Fibroblast of lung (primary cell): Measurements from ENCODE around the gene COL24A1. TPM values are rescaled to one million over a fixed set of nuclear protein-coding genes. Genes with fewer than 3 reads are reported as not detected.
A peak's percentile ranks its signal among the peaks of the same experiment; 100 is the strongest.
"Not testable (repeated sequence)": the region's sequence is repeated elsewhere in the genome, so short reads cannot be mapped to it uniquely, and the experiment has no call there.

ENCODE experiments used
- DNase-seq, 2 donors: peaks; one replicate each; pipeline versions ENCODE4 v3.0.0 to v3.0.0-alpha.2; 2010; ENCODE audit warnings: low read depth in 2 of 2
- H2AFZ ChIP-seq: 2 replicates; pipeline ENCODE4 v1.5.1; 2012; ENCODE audit warnings: low read length, control low read depth, inconsistent platforms
- H3K27ac ChIP-seq: 2 replicates; pipeline ENCODE4 v1.5.1; 2011; ENCODE audit warnings: low read length, control low read depth; ENCODE audit not compliant: insufficient read depth
- H3K27me3 ChIP-seq: 2 replicates; pipeline ENCODE4 v1.5.1; 2011; ENCODE audit warnings: mild to moderate bottlenecking, low read length; ENCODE audit not compliant: control insufficient read depth, insufficient read depth
- H3K36me3 ChIP-seq: 2 replicates; pipeline ENCODE4 v1.5.1; 2011; ENCODE audit warnings: low read length; ENCODE audit not compliant: control insufficient read depth, insufficient read depth
- H3K4me1 ChIP-seq: 2 replicates; pipeline ENCODE4 v1.5.1; 2011; ENCODE audit warnings: low read length; ENCODE audit not compliant: control insufficient read depth, insufficient read depth; ENCODE audit errors: extremely low read depth
- H3K4me2 ChIP-seq: 2 replicates; pipeline ENCODE4 v1.5.1; 2011; ENCODE audit warnings: low read length, control low read depth; ENCODE audit not compliant: insufficient read depth; ENCODE audit errors: extremely low read depth
- H3K4me3 ChIP-seq, 4 experiments: fragments of 200-600 bp in 1 of 4; sonication (generic) in 1 of 4; replicated peaks in 1 of 4; 2 replicates each; pipeline ENCODE4 v1.5.1; 2011 to 2016; ENCODE audit warnings: low read length in 4 of 4, low read depth in 3 of 4, mild to moderate bottlenecking in 3 of 4, control low read depth in 2 of 4, inconsistent platforms in 1 of 4, mixed read lengths in 1 of 4; ENCODE audit not compliant: insufficient read depth in 1 of 4; ENCODE audit errors: control extremely low read depth in 1 of 4
- H3K79me2 ChIP-seq: 2 replicates; pipeline ENCODE4 v1.5.1; 2012; ENCODE audit warnings: mild to moderate bottlenecking, low read length, inconsistent platforms; ENCODE audit not compliant: control insufficient read depth, insufficient read depth
- H3K9ac ChIP-seq: 2 replicates; pipeline ENCODE4 v1.5.1; 2011; ENCODE audit warnings: mild to moderate bottlenecking, low read length, control low read depth; ENCODE audit not compliant: insufficient read depth
- H3K9me3 ChIP-seq: 2 replicates; pipeline ENCODE4 v1.5.1; 2012; ENCODE audit warnings: low read depth, low read length; ENCODE audit not compliant: control insufficient read depth, insufficient read depth
- H4K20me1 ChIP-seq: 2 replicates; pipeline ENCODE4 v1.5.1; 2011; ENCODE audit warnings: low read length; ENCODE audit not compliant: control insufficient read depth, insufficient read depth; ENCODE audit errors: extremely low read depth
- EZH2 ChIP-seq: IDR thresholded peaks from 2 replicates; pipeline ENCODE4 v1.5.1; 2012; ENCODE audit warnings: low read length, control low read depth, mild to moderate bottlenecking; ENCODE audit errors: missing control alignments
- polyA plus RNA-seq, 2 donors: library from polyadenylated mRNA; depleted of rRNA in 1 of 2; stranded (reverse) in 1 of 2; unstranded in 1 of 2; fragments of >200 nt; gene quantifications; 2 replicates each; pipeline ENCODE4 v1.2.1, GENCODE V29; 2011 to 2012; ENCODE audit warnings: missing spikeins in 1 of 2
- total RNA-seq: library from RNA; depleted of rRNA; stranded (reverse); fragments of >200 nt; gene quantifications from 2 replicates; pipeline ENCODE4 v1.2.1, GENCODE V29; 2014
- TF ChIP-seq, protein P1 (sequence below), 2 donors: IDR thresholded peaks in 1 of 2; conservative IDR thresholded peaks in 1 of 2; 1 replicate in 1 of 2; 2 replicates in 1 of 2; pipeline ENCODE4 v1.5.1; 2011 to 2012; ENCODE audit warnings: low read length in 2 of 2, control low read depth in 1 of 2, inconsistent platforms in 1 of 2, low read depth in 1 of 2, mild to moderate bottlenecking in 1 of 2

Gene COL24A1
- total and polyA plus RNA-seq, 2 donors (not counting 1 experiment from before 2014, with no cell fraction given): 0.31 to 3.3 TPM

- TF ChIP-seq, protein P1, sequence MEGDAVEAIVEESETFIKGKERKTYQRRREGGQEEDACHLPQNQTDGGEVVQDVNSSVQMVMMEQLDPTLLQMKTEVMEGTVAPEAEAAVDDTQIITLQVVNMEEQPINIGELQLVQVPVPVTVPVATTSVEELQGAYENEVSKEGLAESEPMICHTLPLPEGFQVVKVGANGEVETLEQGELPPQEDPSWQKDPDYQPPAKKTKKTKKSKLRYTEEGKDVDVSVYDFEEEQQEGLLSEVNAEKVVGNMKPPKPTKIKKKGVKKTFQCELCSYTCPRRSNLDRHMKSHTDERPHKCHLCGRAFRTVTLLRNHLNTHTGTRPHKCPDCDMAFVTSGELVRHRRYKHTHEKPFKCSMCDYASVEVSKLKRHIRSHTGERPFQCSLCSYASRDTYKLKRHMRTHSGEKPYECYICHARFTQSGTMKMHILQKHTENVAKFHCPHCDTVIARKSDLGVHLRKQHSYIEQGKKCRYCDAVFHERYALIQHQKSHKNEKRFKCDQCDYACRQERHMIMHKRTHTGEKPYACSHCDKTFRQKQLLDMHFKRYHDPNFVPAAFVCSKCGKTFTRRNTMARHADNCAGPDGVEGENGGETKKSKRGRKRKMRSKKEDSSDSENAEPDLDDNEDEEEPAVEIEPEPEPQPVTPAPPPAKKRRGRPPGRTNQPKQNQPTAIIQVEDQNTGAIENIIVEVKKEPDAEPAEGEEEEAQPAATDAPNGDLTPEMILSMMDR (conservative IDR thresholded peaks at IDR 0.05 in 1 of 2, IDR thresholded peaks at IDR 0.05 in 1 of 2; ENCODE audit: low read depth in 1 of 2, low read length in 2 of 2): no peak
- TF ChIP-seq EZH2: no peak
- H3K79me2 ChIP-seq: no peaks in the 10 kb centered on the region
- H3K9ac ChIP-seq: no peak overlapping the region
- no peak overlapping the region for H3K4me2 ChIP-seq
- no peak overlapping the region for H3K27ac ChIP-seq
- no peaks in the 10 kb centered on the region for H4K20me1 ChIP-seq
- no peaks in the 10 kb centered on the region for H3K27me3 ChIP-seq
- no peak overlapping the region for H2AFZ ChIP-seq
- H3K4me1 ChIP-seq: no peaks in the 10 kb centered on the region
- H3K4me3 ChIP-seq: no peak overlapping the region
- no peaks in the 10 kb centered on the region for H3K9me3 ChIP-seq
- DNase-seq: peak in 1 of 2 donors; percentile 18
- no peaks in the 10 kb centered on the region for H3K36me3 ChIP-seq
These were observed 37.3 kb downstream of the COL24A1 start for GRCh38 chr1:86119214-86119764.

DNA sequence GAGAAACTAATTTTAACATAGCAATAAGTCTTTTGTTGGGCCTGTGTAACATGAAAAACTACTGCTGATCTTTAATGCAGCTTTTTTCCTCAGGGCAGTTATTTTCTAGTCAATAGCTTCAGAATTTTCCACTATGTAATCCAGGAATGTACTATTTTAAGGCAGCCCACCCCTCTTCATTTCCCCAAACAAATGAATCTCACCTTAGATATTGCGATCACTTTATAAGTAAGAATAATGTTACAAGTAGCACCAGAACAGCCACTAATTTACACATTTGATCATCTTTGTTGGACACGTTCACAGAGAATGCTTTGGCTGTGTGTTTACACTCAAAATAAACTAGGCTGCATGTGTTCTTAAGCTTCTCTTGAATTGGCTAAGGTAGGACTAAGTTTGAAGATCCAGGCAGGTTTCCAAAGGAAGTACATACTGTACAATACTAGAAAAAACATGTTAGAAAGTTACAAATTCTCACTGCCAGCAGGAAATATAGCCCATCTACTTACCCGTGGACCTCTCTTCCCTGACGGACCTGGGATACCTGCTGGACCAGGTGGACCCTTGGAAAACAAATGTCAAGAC, 41.7 kb downstream of the COL24A1 start:
- Histone ChIP-seq H3K36me3 (no peaks in the 10 kb centered on the region), H2AFZ (no peak overlapping the region), H3K27me3 (no peaks in the 10 kb centered on the region), H3K9ac (no peak overlapping the region), H3K9me3 (no peaks in the 10 kb centered on the region), H4K20me1 (no peaks in the 10 kb centered on the region), H3K79me2 (no peaks in the 10 kb centered on the region), H3K27ac (no peak overlapping the region), H3K4me3 (no peak overlapping the region), H3K4me1 (no peaks in the 10 kb centered on the region), H3K4me2 (no peak overlapping the region)
- no peak for TF ChIP-seq EZH2
- TF ChIP-seq, protein P1 (conservative IDR thresholded peaks at IDR 0.05 in 1 of 2, IDR thresholded peaks at IDR 0.05 in 1 of 2; ENCODE audit: low read depth in 1 of 2, low read length in 2 of 2): no peak
- DNase-seq: no peak

GRCh38 chr1:86114236-86114635, 42.3 kb downstream of the COL24A1 start:
- no peak overlapping the region for H3K9ac ChIP-seq
- no peaks in the 10 kb centered on the region for H3K36me3 ChIP-seq
- no peak for TF ChIP-seq EZH2
- TF ChIP-seq, protein P1 (conservative IDR thresholded peaks at IDR 0.05 in 1 of 2, IDR thresholded peaks at IDR 0.05 in 1 of 2; ENCODE audit: low read depth in 1 of 2, low read length in 2 of 2): no peak
- no peaks in the 10 kb centered on the region for H3K9me3 ChIP-seq
- H3K27ac ChIP-seq: no peak overlapping the region
- no peaks in the 10 kb centered on the region for H4K20me1 ChIP-seq
- H3K79me2 ChIP-seq: no peaks in the 10 kb centered on the region
- no peak overlapping the region for H3K4me3 ChIP-seq
- no peaks in the 10 kb centered on the region for H3K4me1 ChIP-seq
- no peak overlapping the region for H3K4me2 ChIP-seq
- DNase-seq: no peak
- no peaks in the 10 kb centered on the region for H3K27me3 ChIP-seq
- no peak overlapping the region for H2AFZ ChIP-seq

DNA sequence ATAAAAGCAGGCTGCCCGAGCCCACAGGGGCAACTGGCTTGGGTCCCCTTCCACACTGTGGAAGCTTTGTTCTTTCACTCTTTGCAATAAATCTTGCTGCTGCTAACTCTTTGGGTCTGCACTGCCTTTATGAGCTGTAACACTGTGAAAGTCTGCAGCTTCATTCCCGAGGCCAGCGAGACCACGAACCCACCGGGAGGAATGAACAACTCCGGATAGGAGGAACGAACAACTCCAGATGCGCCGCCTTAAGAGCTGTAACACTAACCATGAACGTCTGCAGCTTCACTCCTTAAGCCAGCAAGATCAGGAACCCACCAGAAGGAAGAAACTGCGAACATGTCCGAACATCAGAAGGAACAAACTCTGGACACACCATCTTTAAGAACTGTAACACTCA, 45.0 kb downstream of the COL24A1 start:
- H3K27me3 ChIP-seq: not testable (repeated sequence)

More for the DNA sequence above, 45.0 kb downstream of the COL24A1 start:
- not testable (repeated sequence) for H3K36me3 ChIP-seq, H3K4me2 ChIP-seq, H3K9me3 ChIP-seq, H2AFZ ChIP-seq, H4K20me1 ChIP-seq, H3K4me1 ChIP-seq, H3K79me2 ChIP-seq, H3K9ac ChIP-seq, DNase-seq, H3K4me3 ChIP-seq, H3K27ac ChIP-seq
